SK-N-DZ (cell line): ENCODE measurements around the gene NR3C2.
A peak's percentile ranks its signal among the peaks of the same experiment; 100 is the strongest.

Source experiments
- DNase-seq: peaks from one replicate; pipeline ENCODE4 v3.0.0-alpha.2; 2015; ENCODE audit warnings: low spot score

Gene NR3C2

GRCh38 chr4:148312956-148313490 is 129.2 kb downstream of the NR3C2 start:
- no peak for DNase-seq

DNA sequence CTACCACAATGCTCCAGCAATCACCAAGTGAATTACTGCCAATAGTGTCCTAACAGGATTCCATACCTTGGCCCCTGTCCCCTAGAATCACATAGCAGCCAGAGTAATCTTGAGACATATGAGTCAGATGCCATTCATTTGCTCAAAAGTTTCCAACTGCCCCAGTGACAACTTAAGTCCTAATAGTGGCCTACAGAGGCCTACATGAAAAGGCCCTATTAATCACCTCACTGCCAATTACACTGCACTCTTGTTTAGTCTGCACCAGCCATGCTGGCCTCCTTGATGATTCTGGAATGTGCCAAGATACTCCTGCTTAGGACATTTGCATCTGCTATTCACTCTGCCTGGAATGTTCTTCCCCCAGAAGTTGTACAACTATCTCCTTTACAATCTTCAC is 130.7 kb downstream of the NR3C2 start:
- DNase-seq = no peak

GRCh38 chr4:148310756-148311155 is 131.5 kb downstream of the NR3C2 start:
- no peak for DNase-seq

- no peak for DNase-seq
These were observed 136.5 kb downstream of the NR3C2 start for GRCh38 chr4:148305751-148306150.

- no peak for DNase-seq
These were observed 139.8 kb downstream of the NR3C2 start for GRCh38 chr4:148302416-148302815.

DNA sequence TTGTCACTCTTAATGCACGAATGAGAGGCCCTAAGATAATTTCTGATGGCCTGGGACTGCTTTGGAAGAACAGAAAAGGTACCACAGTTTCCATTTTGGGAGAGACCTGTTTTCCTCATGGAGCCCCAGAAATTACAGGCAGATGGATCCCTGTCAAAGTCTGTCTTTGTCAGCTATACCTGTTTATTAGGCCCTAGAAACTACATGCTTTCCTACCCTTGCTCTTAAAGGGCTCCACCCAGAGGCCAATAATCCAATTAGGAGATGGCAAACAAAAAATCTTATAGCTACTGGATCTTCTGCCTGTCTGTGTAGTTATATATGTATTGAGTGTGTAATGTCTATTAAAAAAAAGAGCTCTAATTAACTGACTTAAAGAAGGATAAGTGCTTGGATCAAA is 141.3 kb downstream of the NR3C2 start:
- DNase-seq = no peak

GRCh38 chr4:148299337-148299736 is 142.9 kb downstream of the NR3C2 start:
- no peak for DNase-seq

DNA sequence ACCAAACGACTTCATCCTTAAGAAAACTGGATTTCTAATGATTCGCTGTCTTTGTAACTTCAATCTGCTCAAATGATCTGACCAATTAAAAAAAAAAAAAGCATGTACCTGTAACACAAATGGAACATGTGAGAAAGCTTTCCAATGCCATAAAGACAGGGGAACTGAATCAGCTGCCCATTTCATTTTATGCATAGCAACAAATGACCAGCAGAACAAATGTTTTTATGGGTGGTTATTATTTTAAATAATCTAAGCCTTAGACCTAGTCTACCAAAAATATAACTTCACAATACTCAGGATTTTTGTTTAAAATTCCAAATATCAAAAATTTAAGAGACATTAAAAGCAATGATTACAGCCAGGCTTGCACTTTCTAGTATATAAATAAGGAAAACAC is 145.7 kb downstream of the NR3C2 start:
- no peak for DNase-seq

GRCh38 chr4:148295642-148296041 is 146.6 kb downstream of the NR3C2 start:
- DNase-seq = no peak

GRCh38 chr4:148293571-148293970 is 148.6 kb downstream of the NR3C2 start:
- DNase-seq = peak; percentile 25

DNA sequence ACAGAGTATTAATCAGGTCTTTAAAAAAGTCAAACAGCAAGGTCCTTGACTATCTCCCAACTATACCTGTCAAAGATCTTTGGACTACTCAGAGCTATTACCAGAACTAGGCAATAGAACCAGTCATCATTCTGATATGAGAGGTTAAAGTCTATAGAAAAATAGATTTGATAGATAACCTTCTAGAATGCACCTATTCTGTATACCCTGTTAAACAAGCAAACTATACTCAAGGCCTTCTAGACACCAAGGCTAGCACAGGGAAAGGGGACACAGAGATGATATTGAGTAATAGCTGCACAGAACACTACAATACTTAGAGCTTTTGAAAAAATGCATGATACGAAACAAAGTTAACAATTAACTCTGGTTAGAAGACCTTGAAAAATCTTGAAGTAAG is 149.5 kb downstream of the NR3C2 start:
- no peak for DNase-seq

GRCh38 chr4:148289740-148290139 is 152.5 kb downstream of the NR3C2 start:
- peak; percentile 71 for DNase-seq

DNA sequence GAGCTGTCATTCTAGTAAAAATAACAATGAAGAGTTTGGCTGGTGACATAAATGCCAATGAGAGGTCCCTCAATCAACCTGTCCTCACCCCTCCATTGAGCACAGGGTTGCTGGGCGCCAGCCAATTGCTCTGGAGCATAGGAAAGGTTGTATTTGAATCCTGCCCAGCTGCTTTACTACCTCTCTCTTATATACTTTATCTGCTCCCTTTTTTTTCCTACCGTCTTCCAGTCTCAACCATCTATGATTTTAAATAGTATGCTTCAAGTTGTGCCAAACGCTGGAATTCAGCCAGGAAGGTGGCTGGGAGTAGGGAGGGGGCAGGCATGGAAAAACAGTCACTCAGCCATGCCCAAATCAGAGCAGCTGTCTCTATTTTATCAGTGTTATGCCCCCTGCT is 153.8 kb downstream of the NR3C2 start:
- DNase-seq = no peak

DNA sequence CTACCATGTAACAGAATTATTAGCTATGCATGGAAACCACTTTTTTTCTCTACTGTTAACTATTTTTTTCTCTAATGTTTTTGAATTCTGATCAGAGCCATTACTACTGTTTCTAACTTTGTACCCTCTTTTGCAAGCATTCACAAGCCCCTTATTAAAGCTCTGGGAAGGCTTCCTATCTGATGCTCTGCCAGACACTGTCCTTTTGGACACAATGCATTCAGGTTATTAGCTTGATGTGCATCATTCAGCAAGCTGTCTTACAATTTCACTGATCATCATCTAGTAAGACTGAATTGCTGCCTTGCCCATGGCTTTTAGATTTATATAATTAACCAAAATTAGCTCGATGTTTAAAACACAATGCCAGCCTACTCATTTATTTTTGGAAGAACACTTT is 155.1 kb downstream of the NR3C2 start:
- DNase-seq = peak; percentile 27

GRCh38 chr4:148286012-148286411 is 156.2 kb downstream of the NR3C2 start:
- no peak for DNase-seq

DNA sequence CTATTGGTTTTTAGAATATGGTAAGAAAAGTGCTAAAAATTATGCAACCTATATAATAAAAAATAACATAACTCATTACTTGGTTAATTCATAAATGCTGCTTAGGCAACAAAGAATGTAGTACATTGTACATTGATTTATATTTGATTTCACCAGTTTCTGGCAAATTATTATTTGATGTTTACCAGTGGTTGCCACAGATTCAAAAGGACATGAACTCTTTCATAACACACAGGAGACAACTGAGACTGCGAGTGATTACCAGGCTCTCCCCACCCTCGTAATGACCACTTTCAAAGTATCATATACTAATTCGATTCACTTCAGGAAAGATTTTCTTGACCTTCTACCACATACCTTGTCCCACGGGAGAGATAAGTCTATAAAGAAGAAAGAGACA is 158.5 kb downstream of the NR3C2 start:
- DNase-seq = no peak

GRCh38 chr4:148278310-148278709 is 163.9 kb downstream of the NR3C2 start:
- no peak for DNase-seq

GRCh38 chr4:148275266-148275665 is 166.9 kb downstream of the NR3C2 start:
- DNase-seq = no peak

DNA sequence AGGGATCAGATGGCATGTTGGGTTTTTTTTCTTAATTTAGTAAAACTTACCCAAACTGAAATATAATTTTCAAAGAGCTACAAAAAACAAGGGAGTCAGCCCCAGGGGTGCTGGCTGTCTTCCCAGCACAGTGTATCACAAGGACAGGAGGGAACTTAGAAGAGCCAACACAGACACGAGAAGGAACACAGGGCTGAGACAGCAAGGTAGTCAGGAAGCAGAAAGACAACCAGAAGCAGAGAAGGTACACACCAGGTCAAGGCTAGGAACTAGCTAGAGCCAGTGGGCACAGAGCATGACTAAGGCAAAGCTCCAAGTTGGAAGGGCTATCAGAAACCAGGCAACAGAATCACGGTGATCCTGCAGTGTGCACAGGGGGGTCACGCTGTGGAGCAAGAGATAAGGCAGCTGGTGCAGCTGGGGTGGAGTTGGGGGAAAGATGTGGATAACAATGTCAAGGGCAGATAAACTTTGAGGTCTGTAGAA is 168.7 kb downstream of the NR3C2 start:
- DNase-seq = no peak

DNA sequence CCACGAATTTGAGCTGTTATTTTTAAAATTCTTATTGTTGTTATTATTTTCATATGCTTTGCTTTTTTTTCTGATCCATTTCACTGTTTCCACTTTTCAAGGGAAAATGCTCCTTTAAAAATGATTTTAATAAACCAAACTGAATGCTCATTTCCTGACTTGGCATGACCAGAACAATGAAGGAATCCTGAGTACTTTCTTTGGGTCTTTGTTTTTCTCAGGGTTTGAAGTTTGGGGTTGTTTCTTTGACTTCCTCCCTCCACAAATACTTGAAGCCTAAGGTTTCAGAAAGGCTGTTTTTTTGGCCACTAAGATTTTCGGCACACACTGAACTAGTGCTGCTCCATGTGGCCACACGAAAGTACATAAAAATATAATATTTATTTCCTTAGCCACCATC is 171.0 kb downstream of the NR3C2 start:
- no peak for DNase-seq

- DNase-seq = no peak
These were observed 171.6 kb downstream of the NR3C2 start for GRCh38 chr4:148270630-148271029.

GRCh38 chr4:148268835-148269234 is 173.4 kb downstream of the NR3C2 start:
- DNase-seq = no peak

GRCh38 chr4:148266921-148267320 is 175.3 kb downstream of the NR3C2 start:
- DNase-seq = no peak

GRCh38 chr4:148266240-148266639 is 176.0 kb downstream of the NR3C2 start:
- DNase-seq = no peak
